Sigmoid colon (tissue), 7 donors: ENCODE measurements around the gene FRMPD4. TPM values are rescaled to one million over a fixed set of nuclear protein-coding genes. Genes with fewer than 3 reads are reported as not detected.

ENCODE experiments used
- DNase-seq: peaks from one replicate; pipeline ENCODE4 v3.0.0-alpha.2; 2019
- H3K27ac ChIP-seq, 4 donors: fragments of 200-600 bp; sonication (generic); one replicate each; pipeline ENCODE4 v1.5.1; 2016 to 2019; ENCODE audit warnings: mild to moderate bottlenecking in 1 of 4
- H3K27me3 ChIP-seq, 3 donors: fragments of 200-600 bp; sonication (generic); one replicate each; pipeline ENCODE4 v1.5.1; 2019; ENCODE audit warnings: mild to moderate bottlenecking in 1 of 3
- H3K36me3 ChIP-seq, 4 donors: fragments of 200-600 bp; sonication (generic); one replicate each; pipeline ENCODE4 v1.5.1; 2016 to 2019
- H3K4me1 ChIP-seq, 4 donors: fragments of 200-600 bp; sonication (generic); one replicate each; pipeline ENCODE4 v1.5.1; 2017 to 2019
- H3K4me3 ChIP-seq, 4 donors: fragments of 200-600 bp; sonication (generic); one replicate each; pipeline ENCODE4 v1.5.1; 2017 to 2019; ENCODE audit warnings: mild to moderate bottlenecking in 2 of 4, moderate library complexity in 1 of 4
- H3K9me3 ChIP-seq, 4 donors: fragments of 200-600 bp in 3 of 4; sonication (generic) in 3 of 4; one replicate each; pipeline versions ENCODE4 v1.5.1 to v1.6.1; 2013 to 2019
- CTCF ChIP-seq, 4 experiments: fragments of 450-650 bp in 3 of 4; fragments of 200-600 bp in 1 of 4; IDR thresholded peaks; one replicate each; pipeline ENCODE4 v1.5.1; 2016 to 2019; ENCODE audit warnings: antibody characterized with exemption in 4 of 4, mild to moderate bottlenecking in 3 of 4, moderate library complexity in 2 of 4
- EP300 ChIP-seq, 4 donors: sonication (generic); formaldehyde crosslinking; IDR thresholded peaks; one replicate each; pipeline ENCODE4 v1.6.1; 2017; ENCODE audit warnings: antibody characterized with exemption in 4 of 4
- POLR2A ChIP-seq, 2 donors: fragments of 450-650 bp; IDR thresholded peaks; one replicate each; pipeline ENCODE4 v1.6.1; 2016; ENCODE audit warnings: antibody characterized with exemption in 2 of 2, mild to moderate bottlenecking in 2 of 2, moderate library complexity in 2 of 2
- POLR2AphosphoS5 ChIP-seq, 4 donors: sonication (generic); formaldehyde crosslinking; IDR thresholded peaks; one replicate each; pipeline ENCODE4 v1.6.1; 2017; ENCODE audit warnings: antibody characterized with exemption in 4 of 4
- WGBS, 2 donors: extraction: QIAGEN DNeasy Blood & Tissue Kit; methylation state at CpG; one replicate each; pipeline ENCODE4 v1.1.7; 2013; 5-methylcytosine and 5-hydroxymethylcytosine counted together
- intact Hi-C: fragments of 100-400 bp; cut with DNase I; formaldehyde crosslinking; loops from one replicate; pipeline ENCODE4 v1.15.1; 2023
- polyA plus RNA-seq, 3 donors: library from polyadenylated mRNA; stranded (reverse); fragments of 200-250 nt; gene quantifications; one replicate each; pipeline ENCODE4 v1.2.3, GENCODE V29; 2013
- total RNA-seq, 4 donors: library from RNA; depleted of rRNA; stranded (reverse); fragments of >200 nt; gene quantifications; one replicate each; pipeline ENCODE4 v1.1.0, GENCODE V29; 2016
- donor health status: healthy with polysubstance abuse.
- donor health status: Bipolar disorder and iron deficiency.
- donor health status: healthy.

The FRMPD4 gene
- total and polyA plus RNA-seq, 7 donors = 0.22 to 5.8 (median 2.9) TPM; not detected in 2

GRCh38 chrX:12118134-12118533, 20.1 kb upstream of the FRMPD4 start:
- Histone ChIP-seq H3K4me1 (no peaks in the 10 kb centered on the region), H3K36me3 (no peaks in the 10 kb centered on the region), H3K27ac (no peak overlapping the region), H3K4me3 (no peak overlapping the region), H3K9me3 (no peaks in the 10 kb centered on the region), H3K27me3 (no peaks in the 10 kb centered on the region)
- DNase-seq = no peak
- TF ChIP-seq CTCF (IDR thresholded peaks at IDR 0.05) (no peak), EP300 (IDR thresholded peaks at IDR 0.05) (no peak), POLR2A (IDR thresholded peaks at IDR 0.05) (no peak), POLR2AphosphoS5 (IDR thresholded peaks at IDR 0.05) (no peak)
- WGBS, 2 donors = 74 to 78% methylated on average over 3 of the region's 3 CpGs
- intact Hi-C loops = no loop called here

GRCh38 chrX:12128017-12128416, 10.3 kb upstream of the FRMPD4 start:
- Histone ChIP-seq H3K9me3 (no peaks in the 10 kb centered on the region), H3K4me1 (no peaks in the 10 kb centered on the region), H3K36me3 (no peaks in the 10 kb centered on the region), H3K27me3 (no peaks in the 10 kb centered on the region), H3K27ac (no peak overlapping the region), H3K4me3 (no peak overlapping the region)
- TF ChIP-seq POLR2AphosphoS5 (IDR thresholded peaks at IDR 0.05) (no peak), CTCF (IDR thresholded peaks at IDR 0.05) (no peak), POLR2A (IDR thresholded peaks at IDR 0.05) (no peak), EP300 (IDR thresholded peaks at IDR 0.05) (no peak)
- intact Hi-C loops = no loop called here
- 94 to 95% methylated on average over 3 of the region's 3 CpGs for WGBS, 2 donors
- no peak for DNase-seq

- intact Hi-C loops = loop anchor here (5.0 kb wide), 2 partner anchors 179 to 429 kb away; no protein-coding TSS in a partner anchor
- Histone ChIP-seq H3K27me3 (no peaks in the 10 kb centered on the region), H3K4me3 (peak overlapping the region; percentile 39 to 57 (median 50)), H3K36me3 (no peaks in the 10 kb centered on the region), H3K9me3 (no peaks in the 10 kb centered on the region), H3K27ac (peak overlapping the region in 3 of 4 donors; percentile 47 to 63 (median 53)), H3K4me1 (no peaks in the 10 kb centered on the region)
- WGBS, 2 donors = 3 to 7% methylated on average over 24 of the region's 24 CpGs
- DNase-seq = no peak
- TF ChIP-seq EP300 (IDR thresholded peaks at IDR 0.05) (no peak), POLR2AphosphoS5 (IDR thresholded peaks at IDR 0.05) (no peak), CTCF (IDR thresholded peaks at IDR 0.05) (no peak), POLR2A (IDR thresholded peaks at IDR 0.05) (no peak)
Observed at GRCh38 chrX:12137951-12138360, 317 bp upstream of the FRMPD4 start.

- H3K27me3 ChIP-seq = no peaks in the 10 kb centered on the region
- 68 to 78% methylated on average over 4 of the region's 4 CpGs for WGBS, 2 donors
- H3K36me3 ChIP-seq = no peaks in the 10 kb centered on the region
- TF ChIP-seq CTCF (IDR thresholded peaks at IDR 0.05) = no peak
- no peak for TF ChIP-seq EP300 (IDR thresholded peaks at IDR 0.05)
- no peak for TF ChIP-seq POLR2A (IDR thresholded peaks at IDR 0.05)
- no peak for TF ChIP-seq POLR2AphosphoS5 (IDR thresholded peaks at IDR 0.05)
- intact Hi-C loops = loop anchor here (5.0 kb wide), 3 partner anchors 177 to 427 kb away; no protein-coding TSS in a partner anchor
- H3K4me1 ChIP-seq = no peaks in the 10 kb centered on the region
- H3K9me3 ChIP-seq = no peaks in the 10 kb centered on the region
- H3K27ac ChIP-seq = peak overlapping the region in 3 of 4 donors; percentile 4 to 63 (median 53)
- H3K4me3 ChIP-seq = peak overlapping the region in 2 of 4 donors; percentile 13 to 47
- DNase-seq = no peak
Observed at GRCh38 chrX:12139934-12140611, 1.8 kb downstream of the FRMPD4 start.
